CD4-positive, alpha-beta T cell treated with Interleukin-6 at 100 ng/mL for 8 hours (primary cell): ENCODE results near the gene CTNNA3.

Source experiments
- DNase-seq: peaks from one replicate; pipeline ENCODE4 v3.0.0-alpha.2; 2020; ENCODE audit warnings: mixed read lengths, low spot score

Gene CTNNA3

GRCh38 chr10:66537186-66537585 lies 1158.8 kb downstream of the CTNNA3 start:
- DNase-seq = no peak

GRCh38 chr10:66535439-66535838 lies 1160.6 kb downstream of the CTNNA3 start:
- DNase-seq = no peak

GRCh38 chr10:66534866-66535265 lies 1161.1 kb downstream of the CTNNA3 start:
- DNase-seq = no peak

- no peak for DNase-seq
These were observed 1174.5 kb downstream of the CTNNA3 start for GRCh38 chr10:66521506-66521905.

- DNase-seq = no peak
These were observed 1176.4 kb downstream of the CTNNA3 start for GRCh38 chr10:66519616-66520015.

GRCh38 chr10:66514666-66515065 lies 1181.3 kb downstream of the CTNNA3 start:
- no peak for DNase-seq

- DNase-seq = no peak
These were observed 1182.5 kb downstream of the CTNNA3 start for GRCh38 chr10:66513504-66513903.

- DNase-seq = no peak
These were observed 1190.9 kb downstream of the CTNNA3 start for GRCh38 chr10:66505003-66505657.

- DNase-seq = no peak
These were observed 1194.6 kb downstream of the CTNNA3 start for GRCh38 chr10:66501356-66501755.

GRCh38 chr10:66483966-66484365 lies 1212.0 kb downstream of the CTNNA3 start:
- DNase-seq = no peak

GRCh38 chr10:66472156-66472555 lies 1223.8 kb downstream of the CTNNA3 start:
- DNase-seq = no peak

GRCh38 chr10:66467042-66467441 lies 1229.0 kb downstream of the CTNNA3 start:
- DNase-seq = no peak

GRCh38 chr10:66466622-66467021 lies 1229.4 kb downstream of the CTNNA3 start:
- DNase-seq = no peak

- no peak for DNase-seq
These were observed 1232.4 kb downstream of the CTNNA3 start for GRCh38 chr10:66463611-66464010.

GRCh38 chr10:66457629-66458028 lies 1238.4 kb downstream of the CTNNA3 start:
- DNase-seq = no peak

GRCh38 chr10:66455304-66455703 lies 1240.7 kb downstream of the CTNNA3 start:
- DNase-seq = no peak

GRCh38 chr10:66440568-66440967 lies 1255.4 kb downstream of the CTNNA3 start:
- no peak for DNase-seq

GRCh38 chr10:66414943-66415342 lies 1281.1 kb downstream of the CTNNA3 start:
- DNase-seq = no peak

GRCh38 chr10:66405566-66405965 lies 1290.4 kb downstream of the CTNNA3 start:
- no peak for DNase-seq

GRCh38 chr10:66398669-66399068 lies 1297.3 kb downstream of the CTNNA3 start:
- no peak for DNase-seq

- DNase-seq = no peak
These were observed 1301.5 kb downstream of the CTNNA3 start for GRCh38 chr10:66394342-66395063.

- no peak for DNase-seq
These were observed 1305.1 kb downstream of the CTNNA3 start for GRCh38 chr10:66390926-66391325.

GRCh38 chr10:66381045-66381444 lies 1315.0 kb downstream of the CTNNA3 start:
- DNase-seq = no peak
